Activated CD4-positive, alpha-beta T cell treated with anti-CD3 and anti-CD28 coated beads, Interleukin-2, Interleukin-4, amounts not matched to agents 100 ng/mL and 50 ng/mL, durations not matched to agents 16 hours and 8 hours (primary cell): ENCODE data around the gene PIEZO2.
A peak's percentile ranks its signal among the peaks of the same experiment; 100 is the strongest.

Source experiments
- DNase-seq: peaks from one replicate; pipeline ENCODE4 v3.0.0-alpha.2; 2020; ENCODE audit warnings: low spot score

Gene PIEZO2

DNA sequence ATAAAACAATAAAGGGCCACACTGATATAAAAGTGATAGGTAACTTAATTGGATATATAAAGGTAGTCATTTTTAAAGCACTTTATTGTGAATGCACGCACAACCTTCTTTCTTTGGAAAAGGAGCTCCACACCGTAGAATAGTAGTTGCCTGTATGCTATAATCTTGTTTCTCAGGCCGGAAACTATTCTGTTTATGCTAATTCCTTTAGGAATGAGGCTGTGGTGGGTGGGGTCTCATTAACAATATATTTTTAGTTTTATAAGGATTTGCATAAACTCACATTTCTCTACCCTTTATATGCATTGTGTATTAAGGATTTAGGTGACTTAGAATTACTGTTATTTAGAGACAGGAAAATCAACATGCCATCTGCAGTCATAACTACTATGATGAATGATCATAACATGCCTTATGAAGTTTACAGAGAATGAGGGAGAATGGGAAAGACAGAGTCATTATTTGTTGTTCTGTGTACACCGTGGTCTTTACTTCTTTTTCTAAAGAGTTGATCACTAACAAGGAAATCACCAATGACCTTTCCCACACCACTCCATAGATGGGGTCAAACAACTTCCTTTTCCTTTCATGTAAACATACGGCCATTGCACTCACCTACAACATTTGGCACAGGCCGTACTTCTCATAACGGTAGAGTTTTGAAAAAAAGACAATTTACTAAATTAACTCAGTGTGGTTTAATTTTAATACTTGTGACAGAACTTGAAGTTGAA lies 84.5 kb downstream of the PIEZO2 start:
- no peak for DNase-seq

DNA sequence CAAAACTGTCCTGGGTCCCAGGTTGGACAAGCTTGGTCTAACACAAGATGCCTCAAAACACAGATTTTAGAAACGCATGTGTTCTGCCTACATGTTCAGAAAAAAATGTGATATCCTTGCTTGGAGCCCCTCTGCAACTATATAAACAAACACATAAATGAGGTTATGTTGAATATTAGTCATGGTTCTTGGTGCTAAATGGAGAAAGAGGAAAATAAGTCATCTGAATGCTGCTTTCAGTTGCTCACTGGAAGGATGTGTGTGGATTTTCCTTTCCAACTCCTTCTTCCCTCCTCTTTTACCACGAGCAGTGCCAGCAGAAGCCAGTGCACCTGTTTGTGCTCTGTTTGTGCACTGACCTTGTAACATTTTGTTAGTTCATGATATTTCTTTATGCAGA lies 85.3 kb downstream of the PIEZO2 start:
- DNase-seq, result no peak

DNA sequence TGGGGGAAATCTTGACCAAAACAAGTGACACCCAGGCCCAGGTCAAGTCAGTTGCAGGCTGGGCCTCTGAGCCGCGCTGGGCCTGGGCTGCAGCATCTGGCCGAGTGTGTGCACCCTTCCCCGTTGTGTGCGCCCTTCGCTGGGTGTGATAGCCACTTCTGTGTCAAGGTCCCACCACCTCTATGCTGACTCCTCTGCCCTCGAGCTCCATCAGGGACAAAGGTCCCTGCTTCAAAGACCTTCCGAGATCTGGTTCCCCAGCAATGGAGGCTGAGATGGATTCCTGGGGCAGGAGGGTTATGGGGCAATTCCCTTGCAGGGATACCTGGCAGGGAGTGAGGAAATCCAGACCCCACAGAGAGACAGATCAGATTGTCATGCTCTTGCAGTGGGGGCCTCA lies 93.6 kb downstream of the PIEZO2 start:
- no peak for DNase-seq

DNA sequence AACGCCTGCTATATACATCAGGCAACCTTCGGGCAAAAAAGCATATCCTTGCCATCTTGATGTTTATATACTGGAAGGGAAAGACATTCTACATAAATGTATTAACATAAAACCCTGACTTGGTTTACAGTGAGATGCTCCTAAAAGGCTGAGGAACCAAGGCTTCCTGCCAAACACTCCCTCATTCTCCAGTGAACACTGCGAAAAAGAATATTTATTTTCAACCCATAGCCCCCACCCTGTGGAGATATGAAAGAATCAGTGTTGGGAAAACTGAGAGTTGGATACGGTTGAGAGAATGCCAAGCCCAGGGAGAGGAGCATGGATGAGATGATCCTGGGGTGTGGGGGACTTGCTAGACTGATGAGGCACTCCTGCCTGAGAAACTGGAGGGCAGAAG lies 94.9 kb downstream of the PIEZO2 start:
- DNase-seq, result no peak

DNA sequence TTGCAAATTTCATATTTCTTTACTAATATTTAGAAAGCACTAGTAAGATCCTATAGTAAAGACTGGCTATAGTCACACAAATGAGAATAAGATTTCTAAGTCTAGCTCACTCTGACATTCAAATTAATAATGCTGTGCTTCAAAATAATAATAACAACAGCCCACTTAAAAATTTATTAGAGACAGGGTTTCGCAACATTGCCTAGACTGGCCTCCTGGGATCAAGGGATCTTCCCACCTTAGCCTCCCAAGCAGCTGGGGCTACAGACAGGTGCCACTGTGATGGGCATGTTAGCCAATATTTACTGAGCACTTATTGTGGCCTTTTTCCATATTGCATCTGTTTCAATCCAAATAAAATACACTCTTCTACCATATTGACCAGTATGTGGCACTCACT lies 96.1 kb downstream of the PIEZO2 start:
- no peak for DNase-seq

DNA sequence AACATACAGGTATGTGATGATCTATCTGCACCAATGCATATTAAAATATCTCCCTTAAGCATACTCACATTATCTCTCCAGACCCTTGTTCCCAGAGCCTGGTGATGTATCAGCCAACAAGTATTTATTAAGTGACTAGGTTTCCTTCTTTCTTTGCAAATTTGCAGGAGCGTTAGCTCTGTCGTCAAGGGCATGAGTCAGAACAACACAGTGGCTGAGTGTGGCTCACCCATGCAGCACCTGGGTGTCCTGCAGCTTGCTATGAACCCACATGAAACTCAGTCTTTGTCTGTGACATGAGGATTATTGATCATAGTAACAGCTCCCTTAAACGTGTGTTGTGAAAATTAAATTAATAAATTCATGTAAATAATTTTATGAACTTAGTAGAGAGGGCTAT lies 96.6 kb downstream of the PIEZO2 start:
- DNase-seq, result no peak

- DNase-seq, result no peak
Measured at GRCh38 chr18:11051462-11051861, 97.9 kb downstream of the PIEZO2 start.

GRCh38 chr18:11050966-11051365 lies 98.4 kb downstream of the PIEZO2 start:
- DNase-seq, result no peak

GRCh38 chr18:11047817-11048216 lies 101.6 kb downstream of the PIEZO2 start:
- no peak for DNase-seq

DNA sequence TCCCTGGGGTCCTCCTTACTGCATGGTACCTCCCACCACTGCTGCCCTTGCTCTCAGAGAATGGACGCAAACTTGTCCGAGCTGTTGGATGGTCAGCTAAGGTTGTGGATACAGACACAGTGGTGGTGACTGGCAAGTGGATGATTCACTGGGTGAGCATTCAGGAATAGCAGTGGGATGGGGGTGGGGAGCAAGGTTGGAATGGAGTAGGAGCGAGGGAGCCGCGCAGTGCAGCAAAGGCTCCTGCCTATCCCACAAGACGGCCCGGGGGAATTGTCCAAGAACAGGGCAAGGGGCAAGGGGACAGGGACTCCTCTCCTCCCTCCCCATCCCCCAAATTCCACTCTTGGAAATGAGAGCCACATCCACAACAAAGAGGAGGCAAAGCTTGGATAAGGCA lies 102.2 kb downstream of the PIEZO2 start:
- DNase-seq, result no peak

GRCh38 chr18:11046140-11046539 lies 103.2 kb downstream of the PIEZO2 start:
- no peak for DNase-seq

DNA sequence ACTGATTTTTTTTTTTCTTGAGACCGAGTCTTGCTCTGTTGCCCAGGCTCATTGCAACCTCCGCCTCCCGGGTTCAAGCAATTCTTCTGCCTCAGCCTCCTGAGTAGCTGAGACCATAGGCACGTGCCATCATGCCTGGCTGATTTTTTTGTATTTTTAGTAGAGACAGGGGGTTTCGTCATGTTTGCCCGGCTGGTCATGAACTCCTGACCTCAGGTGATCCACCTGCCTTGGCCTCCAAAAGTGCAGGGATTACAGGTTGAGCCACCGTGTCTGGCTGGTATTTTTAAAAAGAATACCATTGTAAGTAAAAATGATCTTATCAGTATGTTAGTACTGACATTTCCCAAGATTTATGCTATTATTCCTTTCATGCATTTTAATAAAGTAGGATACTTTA lies 105.7 kb downstream of the PIEZO2 start:
- no peak for DNase-seq

DNA sequence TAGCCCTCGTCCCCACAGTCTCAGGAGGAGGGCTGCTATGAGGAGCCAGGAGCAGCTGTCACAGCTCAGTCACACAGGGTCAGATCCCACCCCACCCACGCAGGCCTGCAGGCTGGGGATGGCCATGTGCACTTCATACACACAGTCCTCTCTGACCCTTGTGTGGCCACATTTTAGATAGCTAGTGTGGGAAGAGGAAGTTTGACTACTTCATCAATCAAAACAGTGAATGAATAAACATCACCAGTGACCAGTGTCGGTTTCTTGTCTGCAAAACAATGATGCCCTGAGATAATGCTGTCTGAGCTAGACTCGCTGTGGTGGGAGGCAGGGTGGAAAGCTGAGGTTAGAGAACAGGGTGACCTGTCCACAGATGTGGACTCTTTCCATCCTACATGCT lies 107.1 kb downstream of the PIEZO2 start:
- DNase-seq, result no peak

GRCh38 chr18:11040823-11041656 lies 108.3 kb downstream of the PIEZO2 start:
- DNase-seq, result peak; percentile 42

- no peak for DNase-seq
Measured at GRCh38 chr18:11040359-11040758, 109.0 kb downstream of the PIEZO2 start.

DNA sequence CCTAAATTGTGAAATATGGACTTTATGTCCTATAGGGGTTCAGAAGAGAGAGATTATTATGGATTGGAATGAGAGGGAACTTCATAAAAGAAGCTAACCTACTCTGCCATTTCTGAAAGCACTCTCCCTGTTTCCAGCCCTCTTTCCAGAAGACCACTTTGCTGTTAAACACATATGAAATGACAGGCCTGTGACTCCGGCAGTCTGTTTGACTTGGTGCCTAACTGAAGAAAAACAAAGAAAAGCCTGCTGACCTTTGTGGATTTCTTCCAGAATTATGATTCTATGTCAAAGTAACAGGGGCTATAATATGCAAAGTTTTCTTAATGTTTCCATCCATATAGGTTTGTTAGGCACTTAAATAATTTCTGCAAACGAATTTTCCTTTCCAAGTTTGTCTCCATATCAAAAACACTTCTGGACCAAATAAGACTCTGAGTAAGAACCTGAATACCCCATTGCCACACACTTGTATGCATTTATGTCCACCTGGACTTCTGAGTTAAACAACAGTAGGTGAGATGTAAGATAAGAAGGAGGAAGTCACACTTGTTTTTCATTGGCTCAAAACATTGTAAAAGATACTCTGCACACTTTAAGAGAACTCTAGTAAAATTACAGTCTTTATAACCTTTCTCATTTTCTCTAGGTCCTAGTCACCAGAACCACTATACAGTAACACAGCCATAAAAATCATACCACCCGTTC lies 111.7 kb downstream of the PIEZO2 start:
- DNase-seq, result no peak

- no peak for DNase-seq
Measured at GRCh38 chr18:11035814-11036495, 113.4 kb downstream of the PIEZO2 start.

DNA sequence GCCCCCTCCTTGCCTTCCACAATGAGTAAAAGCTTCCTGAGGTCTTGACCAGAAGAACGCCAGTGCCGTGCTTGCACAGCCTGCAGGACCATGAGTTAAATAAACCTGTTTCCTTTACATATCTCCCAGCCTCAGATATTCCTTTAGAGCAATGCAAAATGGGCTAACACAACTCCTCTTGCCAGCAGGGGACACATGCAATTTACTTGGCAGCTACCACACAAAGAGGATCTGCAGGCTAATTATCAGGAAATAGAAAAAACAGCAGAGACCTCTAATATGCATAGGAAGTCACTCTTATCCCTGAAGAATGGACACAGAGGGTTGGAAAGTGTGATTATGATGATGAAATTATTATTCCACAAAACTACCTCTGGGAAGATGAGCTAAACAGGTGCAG lies 114.0 kb downstream of the PIEZO2 start:
- DNase-seq, result no peak

DNA sequence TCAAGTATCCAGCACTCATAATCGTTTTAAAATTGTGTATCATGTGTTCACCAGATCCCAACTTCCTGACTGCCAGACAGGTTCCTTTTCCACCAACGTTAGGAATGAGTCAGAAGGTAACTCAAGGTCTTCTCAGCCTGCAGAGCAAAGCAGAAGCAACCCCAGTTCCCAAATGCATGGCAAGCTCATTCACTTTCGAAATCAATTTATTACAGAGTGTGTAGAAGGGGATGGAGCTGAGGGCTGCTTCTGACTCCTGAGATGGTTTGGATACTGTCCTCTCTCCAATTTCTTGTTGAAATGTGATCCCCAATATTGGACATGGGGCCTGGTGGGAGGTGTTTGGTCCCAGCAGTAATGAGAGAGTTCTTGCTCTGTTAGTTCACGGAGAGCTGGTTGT lies 114.5 kb downstream of the PIEZO2 start:
- DNase-seq, result no peak

GRCh38 chr18:11033503-11033902 lies 115.9 kb downstream of the PIEZO2 start:
- no peak for DNase-seq

GRCh38 chr18:11031966-11032365 lies 117.4 kb downstream of the PIEZO2 start:
- no peak for DNase-seq

GRCh38 chr18:11029021-11029420 lies 120.3 kb downstream of the PIEZO2 start:
- DNase-seq, result no peak
